Upper lobe of left lung (tissue), 6 donors: ENCODE results near the gene TP53I13. TPM values are rescaled to one million over a fixed set of nuclear protein-coding genes. Genes with fewer than 3 reads are reported as not detected.

Experiments
- ATAC-seq, 2 donors: fragments of 200-7000 bp; cut with Tn5 transposase; one replicate each; pipeline ENCODE4 v1.9.1; 2022; ENCODE audit warnings: mild to moderate bottlenecking in 2 of 2, moderate library complexity in 2 of 2; ENCODE audit not compliant: low FRiP score in 2 of 2
- DNase-seq, 2 donors: peaks; one replicate each; pipeline ENCODE4 v3.0.0-alpha.2; 2019 to 2020
- H3K27ac ChIP-seq, 4 donors: fragments of 200-600 bp; sonication (generic); one replicate each; pipeline ENCODE4 v1.5.1; 2016 to 2019
- H3K27me3 ChIP-seq, 4 donors: fragments of 200-600 bp; sonication (generic); one replicate each; pipeline ENCODE4 v1.5.1; 2017 to 2019
- H3K36me3 ChIP-seq, 4 donors: fragments of 200-600 bp; sonication (generic); one replicate each; pipeline ENCODE4 v1.5.1; 2016 to 2019
- H3K4me1 ChIP-seq, 4 donors: fragments of 200-600 bp; sonication (generic); one replicate each; pipeline ENCODE4 v1.5.1; 2018 to 2019
- H3K4me3 ChIP-seq, 4 donors: fragments of 200-600 bp; sonication (generic); one replicate each; pipeline ENCODE4 v1.5.1; 2017 to 2019; ENCODE audit warnings: mild to moderate bottlenecking in 2 of 4, moderate library complexity in 1 of 4
- H3K9me3 ChIP-seq, 4 donors: fragments of 200-600 bp; sonication (generic); one replicate each; pipeline ENCODE4 v1.5.1; 2018 to 2019
- EP300 ChIP-seq, 4 donors: sonication (generic); formaldehyde crosslinking; IDR thresholded peaks; one replicate each; pipeline ENCODE4 v1.5.1; 2017; ENCODE audit warnings: antibody characterized with exemption in 4 of 4, control low read depth in 2 of 4
- POLR2A ChIP-seq, 4 donors: fragments of 450-650 bp; IDR thresholded peaks; one replicate each; pipeline ENCODE4 v1.5.1; 2016 to 2017; ENCODE audit warnings: antibody characterized with exemption in 4 of 4, mild to moderate bottlenecking in 2 of 4
- POLR2AphosphoS5 ChIP-seq, 2 donors: sonication (generic); formaldehyde crosslinking; IDR thresholded peaks; one replicate each; pipeline ENCODE4 v1.5.1; 2017; ENCODE audit warnings: antibody characterized with exemption in 2 of 2
- WGBS, 2 donors: methylation state at CpG; one replicate each; pipeline ENCODE4 v1.1.5; 2017 to 2018; 5-methylcytosine and 5-hydroxymethylcytosine counted together
- total RNA-seq, 6 donors: library from RNA; depleted of rRNA in 4 of 6; stranded (reverse); fragments of >200 nt in 4 of 6; gene quantifications; one replicate each; pipeline versions ENCODE4 v1.1.0 to v1.2.1, GENCODE V29; 2016 to 2021
- TF ChIP-seq, protein P1 (sequence below), 6 experiments: fragments of 450-650 bp in 4 of 6; fragments of 200-600 bp in 2 of 6; sonication (generic) in 2 of 6; IDR thresholded peaks; one replicate each; pipeline ENCODE4 v1.5.1; 2016 to 2019; ENCODE audit warnings: antibody characterized with exemption in 6 of 6
- donor health status: DM: no; HTN: no; CAD: no; lungs with moderate emphysema.
- donor health status: DM: no; HTN: yes; CAD: no; lungs with severe emphysema.

The TP53I13 gene
- total RNA-seq, 6 donors from 2014 or later: 57.3 to 178 (median 75.4) TPM

DNA sequence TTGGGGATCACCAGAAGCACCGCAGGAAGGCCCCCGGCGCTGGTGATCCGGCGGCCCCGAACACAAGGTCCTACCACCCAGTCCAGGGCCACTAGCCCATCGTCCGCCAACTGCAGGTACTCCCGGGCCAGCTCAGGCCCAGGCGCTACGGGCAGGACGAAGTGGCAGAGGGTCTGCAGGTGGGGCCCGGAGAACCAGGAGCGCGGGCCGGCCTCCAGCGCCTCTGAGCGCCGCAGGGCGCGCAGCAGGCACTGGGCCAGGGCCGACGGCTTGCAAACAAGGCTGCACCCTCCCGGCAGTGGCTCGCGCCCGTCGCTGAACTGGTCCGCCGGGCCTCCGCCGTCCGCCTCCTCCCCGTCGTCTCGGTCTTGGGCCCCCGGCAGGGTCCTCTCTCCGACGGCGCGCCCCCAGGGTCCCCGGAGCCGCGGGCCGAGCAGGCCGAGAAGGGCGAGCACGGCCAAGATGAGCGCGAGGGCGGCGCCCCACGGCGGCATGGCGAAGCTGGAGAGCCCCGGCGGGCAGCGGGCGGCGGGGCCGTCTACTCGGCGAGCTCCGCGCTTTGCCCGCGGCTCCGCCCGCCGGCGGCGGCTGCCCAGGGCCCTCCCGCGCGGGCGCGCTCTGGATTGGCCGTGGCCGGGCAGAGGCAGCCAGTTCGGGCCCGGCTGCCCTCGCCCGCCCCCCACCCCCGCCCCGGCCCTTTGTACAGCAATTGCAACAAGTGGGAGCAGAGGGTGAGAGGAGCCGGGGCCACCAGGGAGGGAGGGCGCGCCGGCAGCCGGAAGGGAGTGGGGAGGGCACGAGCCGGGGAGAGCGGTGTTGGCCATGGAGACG is 1.8 kb upstream of the TP53I13 start, which contains the start of gene ABHD15:
Gene ABHD15, minus strand, starts transcription at position 565 of the 831 bp plus-strand sequence. Its CDS starts 71 bp downstream, at position 494.
- Histone ChIP-seq H3K36me3 (peaks cover 0 to 7% (median 3%) of the 10 kb centered on the region in 4 donors), H3K27me3 (no peaks in the 10 kb centered on the region), H3K9me3 (no peaks in the 10 kb centered on the region), H3K27ac (peak within 1 kb of the TSS; percentile 84 to 93 (median 90)), H3K4me3 (peak within 1 kb of the TSS; percentile 62 to 77 (median 72)), H3K4me1 (peaks cover 33 to 59% (median 40%) of the 10 kb centered on the region in 4 donors)
- WGBS, 2 donors: 0 to 8% methylated on average over 6 to 36 of the region's 94 CpGs
- DNase-seq: peak; percentile 83 to 96
- TF ChIP-seq EP300 (IDR thresholded peaks at IDR 0.05) (no peak), POLR2AphosphoS5 (IDR thresholded peaks at IDR 0.05) (peak; percentile 52 to 79), POLR2A (IDR thresholded peaks at IDR 0.05) (peak in 2 of 4 donors; percentile 60 to 75)
- TF ChIP-seq, protein P1, sequence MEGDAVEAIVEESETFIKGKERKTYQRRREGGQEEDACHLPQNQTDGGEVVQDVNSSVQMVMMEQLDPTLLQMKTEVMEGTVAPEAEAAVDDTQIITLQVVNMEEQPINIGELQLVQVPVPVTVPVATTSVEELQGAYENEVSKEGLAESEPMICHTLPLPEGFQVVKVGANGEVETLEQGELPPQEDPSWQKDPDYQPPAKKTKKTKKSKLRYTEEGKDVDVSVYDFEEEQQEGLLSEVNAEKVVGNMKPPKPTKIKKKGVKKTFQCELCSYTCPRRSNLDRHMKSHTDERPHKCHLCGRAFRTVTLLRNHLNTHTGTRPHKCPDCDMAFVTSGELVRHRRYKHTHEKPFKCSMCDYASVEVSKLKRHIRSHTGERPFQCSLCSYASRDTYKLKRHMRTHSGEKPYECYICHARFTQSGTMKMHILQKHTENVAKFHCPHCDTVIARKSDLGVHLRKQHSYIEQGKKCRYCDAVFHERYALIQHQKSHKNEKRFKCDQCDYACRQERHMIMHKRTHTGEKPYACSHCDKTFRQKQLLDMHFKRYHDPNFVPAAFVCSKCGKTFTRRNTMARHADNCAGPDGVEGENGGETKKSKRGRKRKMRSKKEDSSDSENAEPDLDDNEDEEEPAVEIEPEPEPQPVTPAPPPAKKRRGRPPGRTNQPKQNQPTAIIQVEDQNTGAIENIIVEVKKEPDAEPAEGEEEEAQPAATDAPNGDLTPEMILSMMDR (IDR thresholded peaks at IDR 0.05): peak in 2 of 6 experiments; percentile 30 to 50
- peak; percentile 35 to 80 for ATAC-seq

DNA sequence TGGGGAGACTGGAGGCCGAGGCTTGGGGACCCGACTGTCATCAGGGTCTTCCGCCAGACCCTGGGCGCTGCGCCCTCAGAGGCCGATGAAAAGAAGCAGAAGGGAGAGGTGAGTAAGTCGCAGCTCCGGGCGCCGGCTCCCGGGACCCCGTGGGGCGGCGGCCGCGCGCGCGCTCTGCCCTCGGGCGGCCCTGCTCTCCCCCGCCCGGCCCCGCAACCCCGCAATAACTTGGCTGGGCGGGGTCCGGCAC is 1.3 kb upstream of the TP53I13 start:
- Histone ChIP-seq H3K9me3 (no peaks in the 10 kb centered on the region), H3K36me3 (peaks cover 0 to 6% (median 4%) of the 10 kb centered on the region in 4 donors), H3K4me3 (peak overlapping the region; percentile 62 to 77 (median 68)), H3K27me3 (no peaks in the 10 kb centered on the region), H3K4me1 (peaks cover 28 to 59% (median 36%) of the 10 kb centered on the region in 4 donors), H3K27ac (peak overlapping the region; percentile 84 to 93 (median 90))
- TF ChIP-seq POLR2A (IDR thresholded peaks at IDR 0.05) (peak in 1 of 4 donors; percentile 44), POLR2AphosphoS5 (IDR thresholded peaks at IDR 0.05) (no peak)
- WGBS, 2 donors: 0 to 2% methylated on average over 4 to 27 of the region's 27 CpGs
- peak; percentile 5 to 34 for ATAC-seq
- no peak for DNase-seq

DNA sequence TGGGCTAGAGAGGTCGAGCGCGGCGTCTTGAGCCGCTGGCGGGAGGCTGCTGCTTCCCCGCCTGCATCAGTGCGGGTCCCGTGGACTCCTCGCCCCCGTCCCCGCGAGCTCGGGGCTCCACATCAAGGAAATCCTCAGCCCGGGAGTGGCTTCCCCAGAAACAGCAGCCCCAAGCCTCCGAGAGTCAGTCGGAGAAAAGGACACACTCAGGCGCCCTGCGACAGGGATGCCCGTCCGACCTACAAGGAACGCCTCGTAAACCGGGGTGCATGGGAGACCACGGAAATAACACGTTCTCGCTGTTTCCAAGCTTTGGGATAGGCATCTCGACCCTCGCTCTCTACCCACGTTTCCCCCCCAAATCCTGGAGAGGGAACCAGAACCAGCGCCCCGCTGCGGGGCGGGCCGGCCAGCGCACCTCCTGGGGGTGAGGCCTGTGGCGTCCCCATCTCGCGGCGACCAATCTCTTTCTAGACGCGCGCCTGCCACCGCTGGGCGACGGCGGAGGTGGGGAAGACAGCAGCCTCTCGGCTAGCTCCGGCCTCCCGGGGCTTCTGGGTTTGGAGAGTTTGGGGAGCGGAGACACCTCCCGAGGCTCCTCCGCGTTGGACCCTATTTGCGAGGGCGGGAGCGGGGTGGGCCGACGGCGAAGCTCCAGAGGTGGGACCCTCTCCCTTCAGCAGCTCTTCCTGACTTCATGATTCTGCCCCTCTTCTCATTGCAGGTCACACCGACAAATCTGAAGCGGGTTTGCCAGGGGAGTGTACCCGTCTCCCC is 759 bp upstream of the TP53I13 start:
- Histone ChIP-seq H3K27me3 (no peaks in the 10 kb centered on the region), H3K4me1 (peaks cover 26 to 59% (median 37%) of the 10 kb centered on the region in 4 donors), H3K36me3 (peaks cover 0 to 6% (median under 1%) of the 10 kb centered on the region in 4 donors), H3K4me3 (peak overlapping the region; percentile 62 to 77 (median 68)), H3K27ac (peak overlapping the region; percentile 84 to 93 (median 90)), H3K9me3 (no peaks in the 10 kb centered on the region)
- ATAC-seq (peak; percentile 67 to 79), DNase-seq (peak; percentile 72 to 94)
- no peak for TF ChIP-seq POLR2A (IDR thresholded peaks at IDR 0.05)
- TF ChIP-seq, protein P1 (IDR thresholded peaks at IDR 0.05): peak; percentile 33 to 60 (median 46)
- TF ChIP-seq EP300 (IDR thresholded peaks at IDR 0.05): no peak
- TF ChIP-seq POLR2AphosphoS5 (IDR thresholded peaks at IDR 0.05): peak in 1 of 2 donors; percentile 5
- 1 to 2% methylated on average over 14 to 50 of the region's 63 CpGs for WGBS, 2 donors

DNA sequence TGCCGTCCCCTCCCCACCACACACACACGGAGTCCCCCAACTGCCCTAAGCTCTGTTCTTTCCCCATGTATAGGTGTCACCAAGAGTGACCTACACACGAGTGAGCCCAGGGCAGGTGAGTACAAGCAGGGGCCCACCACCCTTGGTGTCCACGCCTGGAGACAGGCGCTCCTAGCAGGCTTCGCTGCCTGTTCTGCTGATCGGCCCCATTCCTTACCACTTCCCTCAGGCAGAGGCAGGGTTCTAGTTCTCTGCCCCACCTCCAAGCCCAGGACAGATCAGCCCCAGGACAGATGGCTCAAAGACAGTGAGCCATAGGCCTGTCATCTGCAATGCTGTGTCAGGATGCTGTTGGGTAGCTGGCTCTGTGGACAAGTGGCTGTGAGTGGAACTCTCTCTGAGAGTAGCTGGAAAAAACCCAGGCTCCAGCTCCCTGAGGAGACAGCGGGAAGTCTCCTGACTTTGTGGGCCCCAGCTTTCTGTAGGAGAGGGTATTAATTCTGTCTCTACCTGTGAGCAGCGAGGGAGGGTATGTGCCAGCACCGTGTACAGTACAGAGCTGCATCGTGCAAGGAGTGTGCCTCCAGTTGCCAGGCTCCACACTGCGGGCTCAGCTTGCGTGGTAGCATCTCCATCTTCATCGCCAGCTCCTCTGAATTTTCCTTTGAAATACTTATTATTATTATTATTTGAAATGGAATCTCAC is 897 bp downstream of the TP53I13 start:
- ATAC-seq (no peak), DNase-seq (no peak)
- Histone ChIP-seq H3K27ac (peak overlapping the region; percentile 84 to 93 (median 88)), H3K27me3 (no peaks in the 10 kb centered on the region), H3K9me3 (no peaks in the 10 kb centered on the region), H3K36me3 (peaks cover 2 to 19% (median 9%) of the 10 kb centered on the region in 4 donors), H3K4me1 (peaks cover 26 to 64% (median 41%) of the 10 kb centered on the region in 4 donors), H3K4me3 (peak overlapping the region in 3 of 4 donors; percentile 62 to 77 (median 72))
- 70 to 76% methylated on average over 9 to 14 of the region's 14 CpGs for WGBS, 2 donors
- no peak for TF ChIP-seq POLR2A (IDR thresholded peaks at IDR 0.05)
- no peak for TF ChIP-seq EP300 (IDR thresholded peaks at IDR 0.05)
- TF ChIP-seq POLR2AphosphoS5 (IDR thresholded peaks at IDR 0.05): no peak
- TF ChIP-seq, protein P1 (IDR thresholded peaks at IDR 0.05): no peak
